Left kidney (tissue), 2 donors: ENCODE data around the gene ATP8B4. TPM values are rescaled to one million over a fixed set of nuclear protein-coding genes. Genes with fewer than 3 reads are reported as not detected.

Source experiments
- DNase-seq: peaks from one replicate; pipeline ENCODE4 v3.0.0-alpha.2; 2013
- polyA plus RNA-seq: library from polyadenylated mRNA; unstranded; fragments of 120-200 nt; gene quantifications from one replicate; pipeline ENCODE4 v1.2.1, GENCODE V29; 2013; ENCODE audit not compliant: insufficient read length

Gene ATP8B4
- polyA plus RNA-seq, 1 donor: 3.8 TPM

GRCh38 chr15:49855917-49856637, 263.0 kb downstream of the ATP8B4 start:
- no peak for DNase-seq

GRCh38 chr15:49852756-49853155, 266.3 kb downstream of the ATP8B4 start:
- no peak for DNase-seq

DNA sequence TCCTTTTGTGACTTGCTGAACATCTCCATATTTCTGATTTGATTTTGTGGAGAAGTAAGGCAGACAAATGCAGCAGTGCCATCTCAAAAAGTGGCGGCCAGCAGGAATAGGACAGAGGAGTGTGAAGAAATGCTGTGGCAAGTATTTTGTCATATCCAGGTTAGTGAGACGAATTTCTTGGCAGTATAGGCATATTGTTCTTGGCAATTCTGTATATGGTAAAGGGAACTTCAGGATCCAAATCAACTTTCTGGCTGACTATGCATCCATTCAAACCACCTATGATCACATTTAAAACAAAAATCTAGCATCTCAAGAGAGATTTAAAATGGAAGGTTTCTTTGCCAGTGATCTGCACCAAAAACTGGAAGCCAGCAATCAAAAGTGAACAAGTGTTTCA, 270.2 kb downstream of the ATP8B4 start:
- no peak for DNase-seq

DNA sequence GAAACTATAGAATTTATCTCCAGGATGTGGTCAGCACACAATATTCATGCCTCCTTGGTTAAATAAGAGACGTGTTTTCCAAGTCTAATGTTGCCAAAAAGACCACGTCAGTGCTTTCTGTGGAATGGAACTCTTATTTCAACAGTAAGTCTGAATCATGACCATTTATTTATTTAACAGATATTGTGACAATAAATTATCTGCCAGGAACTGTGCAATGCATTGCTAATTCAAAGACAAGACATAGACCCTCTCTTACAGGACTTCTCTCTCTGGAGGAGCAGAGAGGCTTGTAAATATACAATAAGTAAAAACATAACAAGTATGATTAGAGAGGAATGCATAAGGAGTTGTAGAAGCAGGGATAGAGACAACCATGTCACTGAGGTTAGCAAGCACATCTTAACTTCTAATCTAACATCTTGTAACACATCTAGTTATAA, 270.7 kb downstream of the ATP8B4 start:
- DNase-seq: no peak

DNA sequence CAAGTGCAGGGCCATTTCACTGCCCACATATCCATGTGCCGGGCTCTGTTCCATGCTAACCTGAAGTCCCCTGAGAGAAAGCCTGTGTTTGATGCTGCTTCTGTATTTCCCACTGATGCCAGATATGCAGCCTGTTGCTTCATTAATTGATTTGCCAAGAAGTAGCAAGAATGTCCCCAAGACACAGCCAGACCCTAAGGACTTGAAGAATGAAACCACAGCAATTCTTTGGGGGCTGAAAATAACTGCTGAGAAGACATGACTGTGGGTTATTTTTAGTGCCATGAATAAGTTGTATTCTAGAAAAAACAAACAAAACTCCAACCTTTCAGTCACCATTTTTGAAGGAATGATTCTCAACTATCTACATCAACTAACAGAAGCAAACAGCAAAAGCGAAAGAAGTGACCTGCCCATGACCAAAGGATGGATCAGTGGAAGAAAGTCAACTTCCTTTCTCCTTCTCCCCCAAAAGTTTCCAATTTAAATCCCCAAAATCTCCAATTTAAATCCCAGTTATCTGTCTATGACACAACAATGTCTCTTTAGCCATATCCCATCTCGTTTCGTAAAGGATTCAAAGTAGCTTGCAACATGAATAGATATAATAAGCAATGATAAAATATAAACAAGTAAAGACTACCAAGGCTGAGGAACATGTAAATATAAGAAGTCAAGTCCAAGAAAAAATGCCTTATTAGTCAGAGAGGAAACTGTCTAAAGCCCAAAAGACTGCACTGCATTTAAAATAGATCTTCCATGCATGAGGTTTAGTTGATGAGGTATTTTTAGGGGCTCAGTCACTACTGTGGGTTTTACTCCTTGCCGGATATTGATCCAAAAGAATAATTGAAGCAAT, 271.4 kb downstream of the ATP8B4 start:
- DNase-seq: no peak

GRCh38 chr15:49844390-49844789, 274.6 kb downstream of the ATP8B4 start:
- DNase-seq: no peak

- DNase-seq: no peak
Observed at GRCh38 chr15:49843725-49844124, 275.3 kb downstream of the ATP8B4 start.

GRCh38 chr15:49842031-49842730, 276.9 kb downstream of the ATP8B4 start:
- no peak for DNase-seq

DNA sequence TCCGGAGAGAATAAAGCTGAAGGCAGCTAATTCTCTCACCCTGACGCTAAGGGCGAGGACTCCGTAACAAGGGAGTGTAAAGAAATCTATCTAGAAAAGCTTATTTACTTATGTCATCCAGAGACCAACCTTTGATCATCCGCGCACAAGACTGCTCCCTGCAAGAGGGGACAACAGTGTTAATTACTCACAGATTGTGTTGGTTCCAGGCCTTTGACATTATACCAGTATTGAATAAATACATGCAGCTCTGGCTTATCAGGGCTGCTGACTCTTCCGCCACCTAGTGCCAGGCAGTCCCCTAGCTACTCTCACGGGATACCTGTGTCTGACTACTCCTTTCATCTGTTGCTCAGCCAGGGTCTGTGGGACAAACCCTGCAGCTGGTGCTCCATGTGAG, 286.5 kb downstream of the ATP8B4 start:
- DNase-seq: no peak

DNA sequence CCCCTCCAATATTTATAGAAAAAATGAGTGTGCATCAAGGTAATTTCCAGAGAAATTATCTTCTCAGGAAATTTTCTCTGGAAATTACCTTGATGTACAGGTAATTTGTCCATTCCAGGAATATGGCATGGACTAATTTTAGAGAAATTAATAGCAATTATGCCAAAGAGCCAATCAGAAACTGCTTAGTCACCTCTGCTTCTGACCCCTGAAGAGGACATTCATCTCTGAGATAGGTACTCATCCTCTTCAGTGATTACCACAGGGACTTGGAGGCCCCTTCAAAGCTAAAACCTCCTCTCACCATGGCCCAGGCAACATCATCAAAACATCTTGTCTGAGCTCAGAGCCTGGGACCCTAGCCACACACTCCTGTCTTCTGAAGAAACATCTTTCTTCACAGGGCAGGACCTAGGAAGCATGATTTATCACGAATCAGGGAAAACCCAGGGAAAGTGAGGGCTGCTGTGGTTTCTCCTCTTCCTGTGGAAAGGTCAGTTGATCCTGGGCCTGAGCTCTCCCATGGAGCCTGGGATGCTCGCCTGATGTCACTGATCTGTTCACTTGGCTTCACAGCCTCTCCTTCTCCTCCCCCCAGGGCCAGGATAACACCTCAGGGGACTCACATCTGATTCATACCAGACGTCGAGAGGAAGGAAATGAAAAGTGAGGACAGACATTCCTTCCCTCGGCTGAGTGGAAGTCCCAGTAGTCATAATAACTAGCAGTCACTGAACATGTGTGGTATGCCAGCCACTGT, 287.6 kb downstream of the ATP8B4 start:
- DNase-seq: no peak

DNA sequence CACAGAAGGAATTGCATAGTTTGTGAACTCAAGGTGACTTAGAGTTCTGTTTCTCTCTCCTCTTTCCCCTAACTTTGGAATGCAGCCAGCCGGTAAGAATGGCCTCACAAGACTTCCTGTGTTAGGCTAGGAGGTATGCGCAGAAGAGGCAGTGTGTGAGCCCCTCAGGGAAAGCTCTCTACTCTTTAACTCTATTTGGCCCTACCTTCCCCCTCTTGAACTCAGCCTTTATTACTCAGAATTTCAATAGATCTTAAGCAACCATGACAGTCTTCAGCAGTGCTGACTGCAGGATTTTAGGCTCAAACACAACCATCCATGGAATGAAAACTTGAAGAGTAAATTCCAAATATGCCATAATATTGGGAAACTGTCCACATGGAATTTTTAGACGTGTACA, 288.6 kb downstream of the ATP8B4 start:
- no peak for DNase-seq

DNA sequence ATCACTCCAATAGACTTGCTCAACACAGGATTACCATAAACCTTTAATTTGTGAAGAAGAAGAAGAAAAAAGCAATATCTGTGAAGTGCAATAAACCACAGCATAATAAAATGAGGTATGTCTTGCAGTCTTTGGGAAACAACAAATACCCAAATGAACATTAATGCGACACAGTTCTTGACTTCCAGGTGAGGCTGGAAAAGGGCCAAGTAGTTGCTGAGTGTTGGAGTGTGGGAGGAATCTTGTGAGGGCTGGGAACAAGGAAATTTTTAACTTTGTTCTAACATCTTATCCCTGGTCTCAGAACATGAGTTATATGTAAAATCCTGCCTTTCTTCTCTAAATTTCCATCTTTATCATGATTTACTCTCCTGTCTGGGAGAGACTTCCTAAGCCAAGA, 291.7 kb downstream of the ATP8B4 start:
- DNase-seq: no peak

GRCh38 chr15:49826640-49827234, 292.3 kb downstream of the ATP8B4 start:
- no peak for DNase-seq

GRCh38 chr15:49824775-49825099, 294.3 kb downstream of the ATP8B4 start:
- no peak for DNase-seq

- no peak for DNase-seq
Observed at GRCh38 chr15:49823987-49824774, 294.9 kb downstream of the ATP8B4 start.

GRCh38 chr15:49817100-49817499, 301.9 kb downstream of the ATP8B4 start:
- no peak for DNase-seq

- DNase-seq: no peak
Observed at GRCh38 chr15:49815950-49816349, 303.1 kb downstream of the ATP8B4 start.

GRCh38 chr15:49815526-49815925, 303.5 kb downstream of the ATP8B4 start:
- no peak for DNase-seq

- DNase-seq: no peak
Observed at GRCh38 chr15:49814709-49815108, 304.3 kb downstream of the ATP8B4 start.

GRCh38 chr15:49813625-49814024, 305.4 kb downstream of the ATP8B4 start:
- no peak for DNase-seq

- DNase-seq: no peak
Observed at GRCh38 chr15:49810720-49811119, 308.3 kb downstream of the ATP8B4 start.
